ENCODE data around the gene AMOTL2.

The AMOTL2 gene

DNA sequence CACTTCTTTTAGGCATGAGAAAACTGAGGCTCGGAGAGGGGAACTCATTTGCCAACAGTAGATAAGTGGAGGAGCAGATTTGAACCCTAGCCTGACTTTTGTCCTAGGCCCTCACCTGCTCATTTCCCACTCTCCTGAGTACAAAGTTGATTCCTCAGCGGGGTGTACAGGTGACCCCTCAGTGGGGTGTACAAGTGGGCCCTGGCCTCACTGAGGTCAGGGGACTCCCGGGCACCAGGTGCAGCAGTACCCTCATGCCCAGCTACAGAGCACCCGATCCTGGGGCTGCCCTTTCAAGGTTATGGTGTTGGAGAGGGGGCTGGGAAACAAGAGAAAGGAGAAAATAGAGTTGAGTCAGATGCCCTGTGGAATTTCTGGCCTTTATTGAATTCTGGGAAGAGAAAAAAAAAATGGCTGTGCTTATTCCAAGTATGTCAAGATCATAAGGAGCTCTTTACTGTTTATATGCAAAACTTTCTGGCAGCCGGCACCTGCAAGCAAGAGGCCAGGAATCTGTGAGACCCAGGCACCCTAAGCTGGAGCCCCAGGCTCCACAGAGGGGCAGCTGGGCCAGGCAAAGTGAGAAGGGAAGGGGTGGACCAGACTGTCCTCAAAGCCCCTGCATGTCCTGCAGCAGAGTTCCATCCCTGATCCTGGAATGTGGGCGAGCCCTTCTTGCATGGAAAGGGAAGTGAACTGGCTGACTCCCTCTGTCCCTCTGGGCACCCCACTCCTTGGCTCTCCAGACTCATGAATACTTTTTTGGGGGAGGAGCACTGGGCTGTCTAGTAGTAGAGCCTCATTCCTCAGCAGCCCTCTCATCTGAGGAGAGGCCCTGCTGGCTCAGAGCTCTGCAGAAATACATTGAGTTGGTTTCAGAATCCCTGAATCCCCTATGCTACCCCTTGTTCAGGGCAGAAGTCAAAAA lies 43.1 kb downstream of the AMOTL2 start:
- DNase-seq = no peak

DNA sequence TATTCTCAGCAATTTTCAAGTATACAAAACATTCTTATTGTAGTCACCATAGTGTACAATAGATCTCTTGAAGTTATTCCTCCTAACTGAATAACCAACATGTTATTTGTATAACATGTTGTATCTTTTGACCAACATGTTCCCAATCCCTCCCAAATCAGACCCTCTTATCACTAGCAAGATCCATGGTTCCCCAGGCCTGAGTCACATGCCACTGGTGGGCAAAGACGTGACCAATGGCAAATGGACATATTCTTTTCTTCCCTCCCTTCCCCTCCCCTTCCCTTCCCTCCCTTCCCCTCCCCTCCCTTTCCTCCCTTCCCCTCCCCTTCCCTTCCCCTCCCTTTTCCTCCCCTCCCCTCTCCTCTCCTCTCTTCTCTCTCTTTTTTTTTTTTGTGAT lies 45.4 kb downstream of the AMOTL2 start:
- no peak for DNase-seq

DNA sequence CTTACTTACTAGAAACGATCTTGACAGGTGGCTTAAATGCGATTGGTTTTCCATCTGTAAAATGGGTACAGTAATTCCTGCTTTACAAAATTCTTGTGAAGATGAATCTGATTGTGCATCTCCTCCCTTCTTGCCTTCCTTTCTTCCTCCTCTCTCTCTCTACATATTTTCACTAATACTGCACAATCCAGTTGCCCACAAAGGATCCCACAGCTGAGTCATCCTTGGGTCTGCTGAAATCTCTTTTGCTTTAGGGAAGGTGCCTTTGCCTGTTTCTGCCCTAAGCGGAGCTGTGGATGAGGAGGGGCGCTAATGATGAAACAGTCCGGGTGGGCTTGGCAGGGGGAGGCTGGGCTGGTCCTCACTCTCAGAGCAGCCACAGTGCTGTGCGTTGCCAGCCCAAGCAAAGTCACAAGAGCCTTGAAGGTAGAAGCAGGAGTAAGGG lies 46.1 kb downstream of the AMOTL2 start:
- no peak for DNase-seq

DNA sequence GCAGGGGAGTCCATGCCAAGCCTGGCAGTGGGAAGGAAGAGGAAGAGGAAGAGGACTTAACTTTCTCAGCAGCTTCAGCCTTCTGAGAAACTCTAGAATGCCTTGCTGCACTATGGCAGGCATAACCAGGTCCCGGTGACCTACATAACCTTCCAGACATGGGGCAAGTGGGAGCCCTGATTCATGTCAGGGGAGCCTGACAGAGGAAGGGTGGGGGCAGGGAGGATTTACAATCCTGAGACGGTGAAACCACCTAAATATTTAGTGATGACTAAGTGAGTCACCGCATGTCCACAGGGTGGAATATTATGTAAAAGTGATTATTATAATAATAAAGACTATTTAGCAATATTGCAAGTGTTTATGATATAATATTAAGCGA lies 46.7 kb downstream of the AMOTL2 start:
- DNase-seq = no peak

DNA sequence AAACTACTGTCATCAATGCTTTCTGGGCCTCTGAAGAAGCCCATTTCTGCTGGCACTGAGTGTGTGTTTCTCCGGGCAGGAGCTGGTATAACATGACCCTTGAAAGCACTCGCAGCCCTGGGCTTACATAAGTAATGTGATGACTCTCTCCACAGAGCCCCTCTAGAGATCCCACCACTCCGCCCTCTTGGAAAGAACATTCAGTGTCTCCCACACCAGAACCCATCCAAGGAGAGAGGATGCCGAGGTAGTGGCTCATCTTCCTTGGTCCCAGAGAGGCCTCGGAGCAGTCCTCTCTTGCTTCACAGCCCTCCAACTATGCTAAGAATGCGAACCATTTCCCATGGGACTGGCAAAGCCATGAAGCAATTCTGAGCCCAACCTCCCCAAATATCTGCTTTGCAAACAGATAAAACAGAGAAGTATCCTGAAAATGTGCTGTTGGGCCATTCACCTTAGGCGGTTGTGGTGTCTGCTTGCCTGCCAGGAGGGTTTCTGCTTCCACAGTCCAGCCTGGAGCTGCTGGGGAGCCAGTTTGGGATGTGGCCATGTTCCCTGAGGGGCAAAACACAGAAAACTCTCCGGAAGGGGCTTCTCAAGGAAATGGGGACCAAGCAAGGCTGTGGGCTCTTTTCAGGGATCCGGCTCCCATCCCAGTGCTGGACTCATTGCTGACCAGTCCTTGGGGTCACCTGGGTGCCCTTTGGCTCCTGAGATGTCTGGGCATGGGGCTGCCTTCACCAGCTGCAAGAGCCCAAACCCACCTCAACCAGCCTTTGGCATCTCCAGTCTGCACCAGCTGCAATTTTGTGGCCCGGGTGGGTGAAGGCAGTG lies 47.3 kb downstream of the AMOTL2 start:
- peak; percentile 32 for DNase-seq

DNA sequence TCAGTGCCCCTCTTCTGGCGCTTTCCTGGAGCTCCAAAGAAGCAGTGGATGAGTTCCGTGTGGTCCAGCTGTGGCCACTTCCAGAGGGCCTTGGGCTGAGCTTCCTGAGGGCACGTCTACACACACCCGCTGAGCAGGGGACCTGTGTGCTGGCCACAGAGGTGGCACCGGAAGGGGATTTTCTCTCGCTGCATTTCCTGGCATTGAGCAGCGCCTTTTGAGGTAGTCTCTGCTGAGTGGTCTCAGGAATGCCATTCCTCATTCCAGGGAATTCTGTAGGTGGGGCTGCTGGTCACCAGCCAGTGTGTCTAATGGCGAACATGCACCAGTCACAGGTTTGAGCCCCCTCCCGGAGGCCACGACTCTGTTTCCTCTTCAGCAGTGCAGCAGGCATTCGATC lies 48.1 kb downstream of the AMOTL2 start:
- peak; percentile 3 for DNase-seq

DNA sequence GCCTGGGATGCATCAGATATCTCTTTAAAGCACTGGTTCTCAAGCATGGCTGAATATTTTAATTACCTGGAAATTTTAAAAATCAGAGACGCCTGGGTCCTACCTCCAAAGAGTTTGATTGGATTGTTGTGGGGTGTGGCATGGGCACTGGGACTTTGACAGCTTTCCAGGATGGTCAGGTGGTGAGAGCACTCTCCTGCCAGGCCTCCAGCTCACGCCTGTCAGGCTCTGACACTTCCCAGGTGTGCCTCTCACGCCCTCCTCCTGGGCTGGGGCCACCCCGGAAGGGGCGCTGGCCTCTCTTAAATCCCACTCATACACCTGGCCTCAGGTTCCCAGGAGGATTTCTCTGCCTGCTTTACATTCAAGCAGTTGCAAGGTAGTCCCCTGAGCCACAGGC lies 48.5 kb downstream of the AMOTL2 start:
- DNase-seq = peak; percentile 40

DNA sequence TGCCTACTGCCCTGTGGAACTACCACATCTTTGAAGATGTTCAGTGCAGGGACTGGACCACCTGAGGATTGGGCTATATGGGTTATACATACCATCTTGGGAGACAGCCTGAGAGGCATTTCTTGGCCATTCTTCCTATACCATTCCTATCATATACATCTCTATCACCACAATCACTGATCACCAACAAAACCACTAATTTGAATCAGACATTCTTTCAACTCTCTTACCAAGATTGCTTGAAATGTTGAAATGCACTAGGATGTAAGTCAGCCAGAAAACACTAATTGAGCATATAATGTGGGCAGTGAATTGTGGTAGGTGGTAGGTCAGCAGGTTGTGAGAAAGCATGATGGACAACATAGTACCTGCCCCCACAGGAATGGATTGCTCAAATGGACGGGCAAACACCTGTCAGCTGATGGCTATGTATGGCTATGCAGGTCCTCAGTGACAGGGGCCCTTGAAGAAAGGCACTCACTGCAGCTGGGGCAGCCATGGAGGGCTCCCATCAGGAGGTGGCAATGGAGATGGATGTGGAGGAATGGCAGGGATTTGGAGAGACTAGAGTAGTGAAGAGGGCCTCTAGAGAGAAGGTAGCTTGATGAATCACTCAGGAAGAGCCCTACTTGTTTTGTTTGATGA lies 49.1 kb downstream of the AMOTL2 start:
- DNase-seq = peak; percentile 47

DNA sequence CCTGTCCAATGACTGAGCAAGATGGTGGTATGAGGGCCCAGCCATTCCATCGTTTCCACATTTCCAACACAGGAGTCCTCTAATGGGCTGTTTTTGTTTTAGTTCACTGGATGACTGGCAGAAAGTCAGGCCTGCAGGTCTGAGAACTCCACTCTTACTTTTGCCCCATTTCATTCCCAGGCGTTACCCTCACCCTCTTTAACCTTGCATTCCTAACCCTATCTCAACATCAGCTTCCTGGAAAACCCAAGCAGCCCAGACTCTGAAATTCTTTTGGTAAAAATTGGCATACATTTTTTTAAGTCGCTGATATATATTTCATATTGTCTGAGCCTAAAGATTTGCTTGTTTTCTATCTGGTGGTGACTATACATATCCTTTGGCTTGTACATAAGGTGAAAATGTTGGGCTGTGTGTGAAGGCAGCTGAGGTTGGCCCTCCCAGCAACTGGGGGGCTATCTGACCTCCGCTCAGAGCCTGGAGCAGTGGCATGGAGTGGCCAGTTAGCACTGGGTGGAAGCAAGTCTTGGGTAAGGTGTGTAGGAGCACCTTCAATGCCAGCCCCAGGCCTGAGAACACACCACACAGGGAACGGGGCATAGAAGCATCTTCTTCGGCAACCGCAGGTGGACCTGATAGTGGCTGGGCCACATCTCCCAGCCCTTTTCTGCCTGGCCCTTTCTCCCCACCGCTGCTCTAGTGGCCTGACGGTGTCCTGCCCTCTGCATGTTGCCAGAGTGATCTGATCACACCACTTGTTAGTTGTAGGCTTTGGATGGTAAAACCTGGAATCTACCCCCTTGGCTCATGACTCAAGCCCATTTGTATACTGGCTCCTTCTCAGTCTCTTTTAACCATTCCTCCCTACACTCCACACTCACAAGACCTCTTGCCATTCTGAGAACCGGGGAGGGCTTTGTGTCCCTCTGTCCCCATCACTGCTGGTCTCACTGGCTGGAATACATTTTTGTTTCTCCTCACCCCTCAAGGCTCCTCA lies 50.0 kb downstream of the AMOTL2 start:
- peak; percentile 37 for DNase-seq

DNA sequence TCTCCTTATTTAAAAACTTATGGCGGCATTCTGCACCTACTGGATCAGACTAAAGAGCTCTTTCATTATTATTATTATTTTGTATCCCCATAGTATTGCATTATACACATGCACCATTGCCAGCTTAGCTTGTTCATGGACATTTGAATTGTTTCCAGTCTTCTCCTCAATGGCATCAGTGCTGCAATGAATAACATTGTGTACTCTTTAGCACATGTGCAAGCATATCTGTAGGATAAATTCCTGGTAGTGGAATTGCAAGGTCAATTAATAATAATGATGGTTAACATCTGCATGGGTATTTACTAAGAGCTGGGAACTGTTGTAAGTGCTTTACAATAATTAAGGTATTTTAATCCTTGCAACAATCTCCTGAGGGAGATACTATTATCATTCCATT lies 52.0 kb downstream of the AMOTL2 start:
- DNase-seq = no peak

DNA sequence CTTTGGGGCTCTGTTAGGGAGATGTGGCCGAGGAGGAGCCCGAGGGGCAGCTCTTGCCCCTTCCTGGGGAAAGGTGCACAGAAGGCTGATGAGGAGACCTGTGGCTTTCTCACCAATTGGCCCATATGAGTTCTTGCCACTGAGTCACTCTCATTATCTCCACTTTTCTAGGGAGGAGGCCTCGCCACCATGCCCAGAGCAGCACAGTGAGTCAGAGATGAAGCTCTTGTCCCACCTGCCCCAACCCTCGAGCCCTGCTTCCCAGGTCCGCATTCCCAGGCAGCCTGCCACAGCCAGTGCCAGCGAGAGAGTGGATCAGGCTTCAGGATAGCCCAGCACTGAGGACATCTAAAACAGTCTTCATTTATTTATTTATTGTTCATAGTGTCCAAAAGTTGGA lies 53.5 kb downstream of the AMOTL2 start:
- peak; percentile 41 for DNase-seq

DNA sequence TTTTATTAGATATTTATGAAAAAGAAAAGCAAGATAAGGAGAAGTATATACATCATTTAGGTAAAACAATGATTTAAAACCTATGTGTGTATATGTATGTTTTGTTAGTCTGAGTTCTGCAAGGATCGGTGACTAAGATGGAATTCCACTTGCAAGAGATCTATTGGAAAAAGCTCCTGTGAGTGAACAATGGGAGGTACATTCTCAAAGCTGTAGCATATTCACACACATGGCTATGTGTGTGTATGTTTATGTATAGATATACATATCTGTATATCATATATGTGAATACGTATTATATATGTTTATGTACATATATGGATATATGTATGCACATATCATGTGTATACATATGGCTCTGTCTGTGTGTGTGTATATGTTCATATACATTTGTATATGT lies 54.3 kb downstream of the AMOTL2 start:
- DNase-seq = no peak

DNA sequence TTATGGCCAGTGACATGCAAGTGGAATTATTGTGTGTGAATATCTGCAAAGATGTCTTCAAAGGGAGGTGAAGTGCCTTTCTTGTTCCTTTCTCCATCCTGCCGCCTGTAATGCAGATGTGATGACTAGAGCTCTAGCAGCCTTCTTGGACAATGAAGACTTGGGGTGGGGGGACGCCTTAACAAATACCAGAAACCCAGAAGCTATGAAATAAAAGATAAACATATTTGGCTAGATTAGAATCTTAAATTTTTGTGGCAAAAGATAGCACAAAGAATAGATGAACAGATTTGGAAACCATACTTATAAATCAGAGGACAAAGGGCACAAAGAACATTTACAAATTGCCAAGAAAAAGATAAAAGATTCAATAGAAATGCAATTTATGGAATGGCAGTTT lies 56.1 kb downstream of the AMOTL2 start:
- DNase-seq = no peak

DNA sequence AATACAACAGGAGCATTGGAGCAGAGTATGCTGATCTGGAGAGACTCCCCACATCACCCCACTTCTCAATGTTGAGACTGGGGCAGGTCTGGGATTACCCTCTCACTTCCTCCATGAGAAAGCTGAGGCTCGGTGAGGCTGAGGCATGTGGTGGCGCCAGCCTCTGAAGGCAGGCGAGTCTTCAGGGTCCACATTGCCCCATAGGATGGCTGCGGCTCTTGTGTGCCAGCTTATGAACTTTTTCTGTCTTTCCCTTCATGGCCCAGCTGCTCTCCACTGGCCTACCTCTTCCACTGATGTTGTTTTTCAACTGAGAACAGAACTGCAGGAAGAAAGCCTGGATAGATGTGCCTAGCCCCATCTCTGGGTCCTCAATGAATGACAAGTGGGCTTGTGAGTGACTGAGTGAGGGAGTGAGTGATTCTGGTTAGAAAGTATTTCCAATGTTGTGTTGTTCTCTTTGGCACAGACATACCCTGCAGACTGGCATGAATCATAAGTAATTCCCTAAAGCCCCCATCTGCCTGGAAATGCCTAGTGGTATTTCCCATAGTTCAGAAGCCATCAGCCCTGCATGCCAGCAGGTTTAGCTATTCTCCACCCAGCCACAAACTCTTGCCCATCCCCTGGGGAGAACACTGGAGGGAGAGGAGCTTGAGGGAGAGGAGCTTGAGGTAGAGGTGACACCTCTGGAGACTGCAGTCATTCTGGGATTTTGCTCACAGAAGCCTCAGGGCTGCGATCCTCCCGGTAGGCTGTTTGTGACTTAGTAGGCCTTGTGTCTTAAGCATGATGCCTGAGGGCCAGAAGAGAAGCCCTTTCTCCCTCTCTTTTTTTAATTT lies 56.9 kb downstream of the AMOTL2 start:
- DNase-seq = peak; percentile 32

DNA sequence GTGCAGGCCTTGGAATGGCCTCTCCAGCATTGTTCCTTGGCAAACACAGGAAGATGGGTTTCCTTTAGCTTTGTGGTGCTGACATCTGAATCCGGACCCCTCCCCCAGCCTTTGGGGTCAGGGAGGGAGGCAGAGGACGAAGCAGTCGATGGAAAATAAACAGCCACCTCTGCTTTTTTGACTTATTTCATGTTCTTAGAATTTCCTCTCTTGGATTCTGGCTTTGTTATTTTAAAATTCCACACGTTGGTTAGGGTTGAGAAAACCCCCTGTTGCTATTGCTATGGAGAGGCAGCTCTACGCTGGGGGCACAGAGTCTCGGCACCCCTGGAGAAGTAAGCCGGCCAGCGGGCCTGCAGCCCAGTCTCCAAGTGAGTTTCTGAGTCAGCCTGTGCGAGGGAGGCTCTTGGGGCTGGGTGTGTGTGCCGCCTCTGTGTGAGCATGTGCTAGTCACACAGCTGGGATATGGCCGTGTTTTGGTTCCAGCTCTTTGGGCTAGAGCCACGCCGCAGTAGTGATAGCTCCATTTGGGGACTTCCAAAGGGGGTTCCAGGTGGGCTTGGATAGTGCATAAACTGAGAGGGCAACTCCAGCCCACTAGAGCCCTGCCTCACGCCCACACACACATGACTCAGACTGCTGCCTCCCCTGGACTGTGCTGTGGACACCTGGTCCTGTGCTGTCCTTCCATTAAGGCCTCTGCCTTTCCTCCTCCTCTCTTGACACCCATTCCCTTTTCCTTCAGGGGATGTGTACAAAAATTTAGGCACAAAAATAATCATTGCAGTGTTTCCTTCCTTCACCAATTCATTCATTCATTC lies 58.8 kb downstream of the AMOTL2 start:
- DNase-seq = peak; percentile 51

DNA sequence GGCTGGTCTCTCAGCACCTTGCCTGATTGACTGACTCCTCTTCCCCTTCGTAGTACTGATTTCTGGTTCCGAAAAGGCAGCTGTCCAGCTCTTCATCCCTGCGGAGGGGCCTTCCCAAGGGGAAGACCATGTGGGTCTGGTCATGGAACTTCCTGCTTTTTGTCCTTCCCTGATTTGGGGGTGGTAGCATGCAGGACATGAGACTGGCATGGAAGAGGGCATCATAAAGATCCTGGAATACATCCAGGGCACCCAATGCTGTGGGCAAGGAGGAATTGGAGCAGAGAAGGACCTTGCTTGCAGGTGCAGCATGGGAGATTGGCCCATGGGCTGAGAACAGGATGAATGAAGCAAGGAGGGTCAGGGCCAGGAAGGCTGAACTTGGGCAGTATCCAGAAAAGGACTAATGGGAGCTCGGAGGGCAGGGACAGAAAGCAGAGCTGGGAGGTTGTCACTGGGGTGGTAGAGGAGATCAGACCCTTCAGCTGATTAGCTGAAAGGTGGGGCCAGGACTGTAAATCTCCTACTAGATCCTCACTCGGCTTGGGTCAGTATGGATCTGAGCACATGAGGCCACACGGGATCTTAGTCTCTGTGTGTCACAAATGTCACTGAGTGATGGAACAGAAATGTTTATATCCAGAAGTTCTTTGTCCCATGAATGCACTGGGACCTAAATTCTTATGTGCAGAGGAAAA lies 59.5 kb downstream of the AMOTL2 start:
- DNase-seq = peak; percentile 47

DNA sequence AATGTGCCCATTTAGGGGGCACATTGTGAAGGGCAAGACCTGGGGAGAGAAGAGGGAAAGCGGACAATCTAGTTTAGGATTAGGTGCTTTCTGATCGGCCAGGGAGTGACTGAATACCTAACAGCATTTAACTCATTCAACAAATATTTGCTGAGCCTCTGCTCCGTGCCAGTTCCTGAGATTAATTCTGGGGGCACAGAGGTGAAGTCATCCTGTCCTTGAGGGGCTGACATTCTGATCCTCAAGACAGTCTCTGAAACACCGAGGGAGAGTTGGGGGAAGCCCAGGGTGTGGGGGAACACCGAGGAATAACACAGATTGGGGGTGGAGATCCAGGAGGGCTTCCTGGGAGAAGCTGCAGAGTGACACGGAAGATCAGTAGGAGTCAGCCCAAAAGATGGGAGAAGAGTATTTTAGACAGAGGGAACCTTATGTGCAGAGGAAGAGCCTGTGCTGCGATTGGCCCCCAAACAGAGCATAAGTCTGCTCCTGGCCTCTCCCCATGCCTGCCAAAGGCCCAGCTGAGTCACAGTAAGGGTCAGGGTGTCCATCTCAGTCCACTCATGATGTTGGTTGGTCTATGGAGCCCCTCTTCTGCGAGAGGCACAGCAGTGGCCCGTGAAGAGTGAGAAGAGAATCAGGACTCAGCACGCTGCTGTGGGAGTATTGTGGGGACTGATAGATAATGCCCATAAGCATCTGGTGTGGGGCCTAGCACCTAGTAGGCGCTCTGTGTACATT lies 60.2 kb downstream of the AMOTL2 start:
- DNase-seq = peak; percentile 46
